Measurements from ENCODE around the gene RNLS.

The RNLS gene

DNA sequence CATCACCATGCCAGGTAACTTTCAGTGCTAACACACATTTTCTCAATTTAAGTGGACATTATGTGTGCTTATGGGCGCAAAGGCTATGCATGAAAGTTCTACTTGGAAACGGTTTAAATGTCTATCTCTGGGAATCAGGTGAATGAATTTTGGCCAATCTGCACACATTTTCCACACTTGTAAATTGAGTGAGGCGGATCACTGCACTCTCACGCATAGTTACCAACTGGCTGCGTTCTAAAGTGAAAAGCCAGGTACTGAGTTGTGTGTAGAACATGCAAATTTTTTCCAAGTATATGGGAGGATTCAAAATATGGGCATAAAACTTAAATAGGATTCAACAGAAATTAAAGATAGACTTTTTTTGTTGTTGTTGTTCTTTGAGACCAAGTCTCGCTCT lies 323.7 kb downstream of the RNLS start:
- ATAC-seq: no peak
- TF ChIP-seq ZNF565 (CRISPR knock-in tag; conservative IDR thresholded peaks at IDR 0.05; ENCODE audit: low read depth) (no peak), ZNF70 (CRISPR knock-in tag; IDR thresholded peaks at IDR 0.05) (no peak), OSR1 (CRISPR knock-in tag; IDR thresholded peaks at IDR 0.05) (no peak), ARNTL (CRISPR knock-in tag; IDR thresholded peaks at IDR 0.05; ENCODE audit: borderline replicate concordance, low read depth) (no peak), BACH2 (CRISPR knock-in tag; IDR thresholded peaks at IDR 0.05; ENCODE audit: borderline replicate concordance) (no peak), PPARA (CRISPR knock-in tag; IDR thresholded peaks at IDR 0.05; ENCODE audit: borderline replicate concordance) (no peak), ZNF8 (CRISPR knock-in tag; IDR thresholded peaks at IDR 0.05) (no peak), ESRRG (CRISPR knock-in tag; IDR thresholded peaks at IDR 0.05) (no peak), ISL1 (CRISPR knock-in tag; IDR thresholded peaks at IDR 0.05) (no peak)

DNA sequence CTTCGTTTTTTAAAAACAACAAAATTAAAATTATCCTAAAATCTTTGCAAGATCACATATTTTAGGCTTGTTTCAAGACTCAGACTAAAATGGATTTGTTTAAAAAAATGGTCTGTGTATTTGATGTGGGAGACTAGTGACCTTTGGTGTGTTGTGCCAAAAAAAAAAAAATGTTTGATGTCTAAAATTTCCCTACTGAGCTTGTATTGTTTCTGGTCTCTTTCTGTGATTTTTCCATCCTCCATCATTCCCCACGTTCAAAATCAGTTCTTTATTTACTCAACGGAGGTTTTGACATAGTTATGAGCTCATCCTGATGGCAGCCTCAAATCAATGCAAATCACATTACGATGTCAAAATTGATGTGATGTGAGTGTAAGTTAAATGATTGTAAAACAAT lies 326.2 kb downstream of the RNLS start:
- TF ChIP-seq GLIS3 (CRISPR knock-in tag; IDR thresholded peaks at IDR 0.05) (no peak), ZFP30 (CRISPR knock-in tag; IDR thresholded peaks at IDR 0.05) (no peak), CSDC2 (CRISPR knock-in tag; IDR thresholded peaks at IDR 0.05) (no peak), ZC3H10 (CRISPR knock-in tag; IDR thresholded peaks at IDR 0.05) (no peak), ZFP3 (CRISPR knock-in tag; IDR thresholded peaks at IDR 0.05) (no peak), PPARA (CRISPR knock-in tag; IDR thresholded peaks at IDR 0.05; ENCODE audit: borderline replicate concordance) (no peak), SNAI2 (CRISPR knock-in tag; IDR thresholded peaks at IDR 0.05) (no peak), ZNF70 (CRISPR knock-in tag; IDR thresholded peaks at IDR 0.05) (no peak), TCF4 (CRISPR knock-in tag; IDR thresholded peaks at IDR 0.05; ENCODE audit: borderline replicate concordance) (no peak), ZNF8 (CRISPR knock-in tag; IDR thresholded peaks at IDR 0.05) (no peak), ISL1 (CRISPR knock-in tag; IDR thresholded peaks at IDR 0.05) (no peak), ARNTL (CRISPR knock-in tag; IDR thresholded peaks at IDR 0.05; ENCODE audit: borderline replicate concordance, low read depth) (no peak), RARB (CRISPR knock-in tag; IDR thresholded peaks at IDR 0.05) (no peak), CREB5 (CRISPR knock-in tag; IDR thresholded peaks at IDR 0.05; ENCODE audit: low read depth) (no peak), TSHZ2 (CRISPR knock-in tag; IDR thresholded peaks at IDR 0.05) (no peak)
- TF ChIP-seq, protein P1, sequence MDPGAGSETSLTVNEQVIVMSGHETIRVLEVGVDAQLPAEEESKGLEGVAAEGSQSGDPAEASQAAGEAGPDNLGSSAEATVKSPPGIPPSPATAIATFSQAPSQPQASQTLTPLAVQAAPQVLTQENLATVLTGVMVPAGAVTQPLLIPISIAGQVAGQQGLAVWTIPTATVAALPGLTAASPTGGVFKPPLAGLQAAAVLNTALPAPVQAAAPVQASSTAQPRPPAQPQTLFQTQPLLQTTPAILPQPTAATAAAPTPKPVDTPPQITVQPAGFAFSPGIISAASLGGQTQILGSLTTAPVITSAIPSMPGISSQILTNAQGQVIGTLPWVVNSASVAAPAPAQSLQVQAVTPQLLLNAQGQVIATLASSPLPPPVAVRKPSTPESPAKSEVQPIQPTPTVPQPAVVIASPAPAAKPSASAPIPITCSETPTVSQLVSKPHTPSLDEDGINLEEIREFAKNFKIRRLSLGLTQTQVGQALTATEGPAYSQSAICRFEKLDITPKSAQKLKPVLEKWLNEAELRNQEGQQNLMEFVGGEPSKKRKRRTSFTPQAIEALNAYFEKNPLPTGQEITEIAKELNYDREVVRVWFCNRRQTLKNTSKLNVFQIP (CRISPR knock-in tag; IDR thresholded peaks at IDR 0.05; ENCODE audit: borderline replicate concordance, low read depth): no peak
- TF ChIP-seq, protein P2, sequence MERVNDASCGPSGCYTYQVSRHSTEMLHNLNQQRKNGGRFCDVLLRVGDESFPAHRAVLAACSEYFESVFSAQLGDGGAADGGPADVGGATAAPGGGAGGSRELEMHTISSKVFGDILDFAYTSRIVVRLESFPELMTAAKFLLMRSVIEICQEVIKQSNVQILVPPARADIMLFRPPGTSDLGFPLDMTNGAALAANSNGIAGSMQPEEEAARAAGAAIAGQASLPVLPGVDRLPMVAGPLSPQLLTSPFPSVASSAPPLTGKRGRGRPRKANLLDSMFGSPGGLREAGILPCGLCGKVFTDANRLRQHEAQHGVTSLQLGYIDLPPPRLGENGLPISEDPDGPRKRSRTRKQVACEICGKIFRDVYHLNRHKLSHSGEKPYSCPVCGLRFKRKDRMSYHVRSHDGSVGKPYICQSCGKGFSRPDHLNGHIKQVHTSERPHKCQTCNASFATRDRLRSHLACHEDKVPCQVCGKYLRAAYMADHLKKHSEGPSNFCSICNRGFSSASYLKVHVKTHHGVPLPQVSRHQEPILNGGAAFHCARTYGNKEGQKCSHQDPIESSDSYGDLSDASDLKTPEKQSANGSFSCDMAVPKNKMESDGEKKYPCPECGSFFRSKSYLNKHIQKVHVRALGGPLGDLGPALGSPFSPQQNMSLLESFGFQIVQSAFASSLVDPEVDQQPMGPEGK (CRISPR knock-in tag; IDR thresholded peaks at IDR 0.05; ENCODE audit: borderline replicate concordance): no peak
- no peak for ATAC-seq

DNA sequence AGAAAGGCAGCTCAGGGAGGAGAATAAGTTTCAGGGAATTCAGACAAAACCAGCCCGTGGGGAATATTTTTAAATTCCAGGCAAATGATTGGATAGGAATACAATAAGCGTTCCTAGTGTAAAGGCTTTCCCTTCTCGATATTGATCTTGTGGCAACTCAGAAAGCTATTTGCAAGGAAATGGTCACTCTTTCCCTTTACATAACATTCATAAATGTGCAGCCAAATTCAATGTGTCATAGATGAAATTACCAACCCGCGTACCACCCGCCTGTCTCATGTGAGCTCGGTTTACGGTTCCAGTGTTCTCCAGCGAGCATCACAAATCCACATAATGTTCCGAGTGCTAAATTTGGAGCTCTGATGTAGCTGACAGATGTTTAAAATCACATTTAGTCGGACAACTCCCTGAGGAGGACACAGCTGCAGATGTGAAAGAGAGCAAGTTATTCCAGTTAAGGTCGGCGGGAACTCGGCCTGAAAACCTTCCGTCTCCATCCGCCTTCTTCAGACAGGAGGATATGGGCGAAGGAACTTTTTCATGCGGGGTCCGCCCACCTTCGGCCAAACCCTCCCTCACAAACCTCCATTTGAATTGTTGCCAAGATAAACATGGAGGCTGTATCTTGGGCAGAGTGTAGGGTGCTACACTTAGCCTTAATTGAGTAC lies 327.0 kb downstream of the RNLS start:
- ATAC-seq: no peak

More for the DNA sequence above, 327.0 kb downstream of the RNLS start:
- no peak for TF ChIP-seq ZFP30 (CRISPR knock-in tag; IDR thresholded peaks at IDR 0.05)
- TF ChIP-seq CREB5 (CRISPR knock-in tag; IDR thresholded peaks at IDR 0.05; ENCODE audit: low read depth): no peak
- TF ChIP-seq ARNTL (CRISPR knock-in tag; IDR thresholded peaks at IDR 0.05; ENCODE audit: borderline replicate concordance, low read depth): no peak
- TF ChIP-seq, protein P1 (CRISPR knock-in tag; IDR thresholded peaks at IDR 0.05; ENCODE audit: borderline replicate concordance, low read depth): no peak
- no peak for TF ChIP-seq RARB (CRISPR knock-in tag; IDR thresholded peaks at IDR 0.05)
- TF ChIP-seq ZNF8 (CRISPR knock-in tag; IDR thresholded peaks at IDR 0.05): no peak
- TF ChIP-seq SNAI2 (CRISPR knock-in tag; IDR thresholded peaks at IDR 0.05): no peak
- TF ChIP-seq CSRNP3 (CRISPR knock-in tag; IDR thresholded peaks at IDR 0.05): no peak
- TF ChIP-seq ZFP3 (CRISPR knock-in tag; IDR thresholded peaks at IDR 0.05): no peak

Measured in SK-N-SH treated with all-trans-retinoic acid at 6 μM for 48 hours (cell line).